ENCODE data around the gene PCCB. TPM values are rescaled to one million over a fixed set of nuclear protein-coding genes. Genes with fewer than 3 reads are reported as not detected.

The PCCB gene
- polyA plus RNA-seq, 1 donor from 2014 or later = 18.3 TPM

GRCh38 chr3:136261826-136262225 is 11.7 kb downstream of the PCCB start:
- TF ChIP-seq RAD21 (conservative IDR thresholded peaks at IDR 0.05) (no peak), CTCF (IDR thresholded peaks at IDR 0.05; ENCODE audit: poor library complexity, severe bottlenecking) (no peak), TAF1 (IDR thresholded peaks at IDR 0.05; ENCODE audit: low read depth) (no peak), SMC3 (conservative IDR thresholded peaks at IDR 0.05; ENCODE audit: poor library complexity) (no peak), EZH2 (IDR thresholded peaks at IDR 0.05; ENCODE audit: borderline replicate concordance, insufficient read depth, low read length, poor library complexity, severe bottlenecking) (no peak), MXI1 (conservative IDR thresholded peaks at IDR 0.05; ENCODE audit: poor library complexity, severe bottlenecking) (no peak), EP300 (conservative IDR thresholded peaks at IDR 0.05; ENCODE audit: poor library complexity, severe bottlenecking) (no peak), POLR2AphosphoS5 (IDR thresholded peaks at IDR 0.05) (no peak)
- TF ChIP-seq, protein P1, sequence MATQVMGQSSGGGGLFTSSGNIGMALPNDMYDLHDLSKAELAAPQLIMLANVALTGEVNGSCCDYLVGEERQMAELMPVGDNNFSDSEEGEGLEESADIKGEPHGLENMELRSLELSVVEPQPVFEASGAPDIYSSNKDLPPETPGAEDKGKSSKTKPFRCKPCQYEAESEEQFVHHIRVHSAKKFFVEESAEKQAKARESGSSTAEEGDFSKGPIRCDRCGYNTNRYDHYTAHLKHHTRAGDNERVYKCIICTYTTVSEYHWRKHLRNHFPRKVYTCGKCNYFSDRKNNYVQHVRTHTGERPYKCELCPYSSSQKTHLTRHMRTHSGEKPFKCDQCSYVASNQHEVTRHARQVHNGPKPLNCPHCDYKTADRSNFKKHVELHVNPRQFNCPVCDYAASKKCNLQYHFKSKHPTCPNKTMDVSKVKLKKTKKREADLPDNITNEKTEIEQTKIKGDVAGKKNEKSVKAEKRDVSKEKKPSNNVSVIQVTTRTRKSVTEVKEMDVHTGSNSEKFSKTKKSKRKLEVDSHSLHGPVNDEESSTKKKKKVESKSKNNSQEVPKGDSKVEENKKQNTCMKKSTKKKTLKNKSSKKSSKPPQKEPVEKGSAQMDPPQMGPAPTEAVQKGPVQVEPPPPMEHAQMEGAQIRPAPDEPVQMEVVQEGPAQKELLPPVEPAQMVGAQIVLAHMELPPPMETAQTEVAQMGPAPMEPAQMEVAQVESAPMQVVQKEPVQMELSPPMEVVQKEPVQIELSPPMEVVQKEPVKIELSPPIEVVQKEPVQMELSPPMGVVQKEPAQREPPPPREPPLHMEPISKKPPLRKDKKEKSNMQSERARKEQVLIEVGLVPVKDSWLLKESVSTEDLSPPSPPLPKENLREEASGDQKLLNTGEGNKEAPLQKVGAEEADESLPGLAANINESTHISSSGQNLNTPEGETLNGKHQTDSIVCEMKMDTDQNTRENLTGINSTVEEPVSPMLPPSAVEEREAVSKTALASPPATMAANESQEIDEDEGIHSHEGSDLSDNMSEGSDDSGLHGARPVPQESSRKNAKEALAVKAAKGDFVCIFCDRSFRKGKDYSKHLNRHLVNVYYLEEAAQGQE (IDR thresholded peaks at IDR 0.05; ENCODE audit: borderline replicate concordance) = no peak
- Histone ChIP-seq H3K79me2 (replicated peaks; ENCODE audit: insufficient read depth, low read length) (no peaks in the 10 kb centered on the region), H3K36me3 (ENCODE audit: insufficient read depth, low read length) (peaks cover 11% of the 10 kb centered on the region), H3K27me3 (ENCODE audit: insufficient read depth, low read depth, low read length) (no peaks in the 10 kb centered on the region), H3F3A (ENCODE audit: insufficient read depth, low read length, poor library complexity, severe bottlenecking) (no peaks in the 10 kb centered on the region), H2AFZ (ENCODE audit: low read depth, low read length) (no peak overlapping the region), H3K27ac (ENCODE audit: low read length) (no peak overlapping the region), H3K9me3 (ENCODE audit: low read length) (no peaks in the 10 kb centered on the region), H3K4me2 (ENCODE audit: low read length) (no peak overlapping the region), H3K4me3 (ENCODE audit: low read length) (no peak overlapping the region), H3K9me2 (ENCODE audit: insufficient read depth, low read length) (no peaks in the 10 kb centered on the region), H3K9ac (ENCODE audit: low read length) (no peak overlapping the region), H4K20me1 (ENCODE audit: insufficient read depth) (no peaks in the 10 kb centered on the region)

- no peaks in the 10 kb centered on the region for H3K9me3 ChIP-seq (ENCODE audit: low read length)
- H3K36me3 ChIP-seq (ENCODE audit: insufficient read depth, low read length) = peaks cover 11% of the 10 kb centered on the region
- no peak overlapping the region for H3K4me2 ChIP-seq (ENCODE audit: low read length)
- H3K79me2 ChIP-seq (replicated peaks; ENCODE audit: insufficient read depth, low read length) = no peaks in the 10 kb centered on the region
- H2AFZ ChIP-seq (ENCODE audit: low read depth, low read length) = no peak overlapping the region
- H4K20me1 ChIP-seq (ENCODE audit: insufficient read depth) = no peaks in the 10 kb centered on the region
- H3K9ac ChIP-seq (ENCODE audit: low read length) = no peak overlapping the region
- no peak for TF ChIP-seq RAD21 (conservative IDR thresholded peaks at IDR 0.05)
- TF ChIP-seq MXI1 (conservative IDR thresholded peaks at IDR 0.05; ENCODE audit: poor library complexity, severe bottlenecking) = no peak
- TF ChIP-seq POLR2AphosphoS5 (IDR thresholded peaks at IDR 0.05) = no peak
- no peak for TF ChIP-seq EP300 (conservative IDR thresholded peaks at IDR 0.05; ENCODE audit: poor library complexity, severe bottlenecking)
- no peak for TF ChIP-seq SMC3 (conservative IDR thresholded peaks at IDR 0.05; ENCODE audit: poor library complexity)
- TF ChIP-seq TAF1 (IDR thresholded peaks at IDR 0.05; ENCODE audit: low read depth) = no peak
- no peak for TF ChIP-seq CTCF (IDR thresholded peaks at IDR 0.05; ENCODE audit: poor library complexity, severe bottlenecking)
- TF ChIP-seq, protein P1 (IDR thresholded peaks at IDR 0.05; ENCODE audit: borderline replicate concordance) = no peak
- TF ChIP-seq EZH2 (IDR thresholded peaks at IDR 0.05; ENCODE audit: borderline replicate concordance, insufficient read depth, low read length, poor library complexity, severe bottlenecking) = no peak
- no peak overlapping the region for H3K27ac ChIP-seq (ENCODE audit: low read length)
- H3K27me3 ChIP-seq (ENCODE audit: insufficient read depth, low read depth, low read length) = no peaks in the 10 kb centered on the region
- H3F3A ChIP-seq (ENCODE audit: insufficient read depth, low read length, poor library complexity, severe bottlenecking) = no peaks in the 10 kb centered on the region
- no peak overlapping the region for H3K4me3 ChIP-seq (ENCODE audit: low read length)
- no peaks in the 10 kb centered on the region for H3K9me2 ChIP-seq (ENCODE audit: insufficient read depth, low read length)
Measured at GRCh38 chr3:136262559-136262958, 12.4 kb downstream of the PCCB start.
